Measurements from ENCODE around the gene PEDS1. TPM values are rescaled to one million over a fixed set of nuclear protein-coding genes. Genes with fewer than 3 reads are reported as not detected.
A peak's percentile ranks its signal among the peaks of the same experiment; 100 is the strongest.

The PEDS1 gene
- total and polyA plus RNA-seq, 2 of the 13 experiments (the other 11 are each of a cell fraction or from before 2014, with no cell fraction given): 30.5 to 93.9 TPM

GRCh38 chr20:50115041-50115512, 38.4 kb downstream of the PEDS1 start:
- Histone ChIP-seq H3K4me2 (ENCODE audit: low read depth, low read length) (peak overlapping the region; percentile 92), H3K9ac (ENCODE audit: insufficient read depth, low read depth, low read length) (peak overlapping the region; percentile 76), H3K4me3 (replicated peaks in 1 of 3; ENCODE audit: insufficient read depth in 1 of 3, low read depth in 2 of 3, low read length in 3 of 3) (peak overlapping the region; percentile 65 to 94 (median 78)), H3K27me3 (ENCODE audit: control insufficient read depth in 1 of 2, insufficient read depth in 2 of 2, low read length in 2 of 2) (no peaks in the 10 kb centered on the region; a peak in 1 of 5 replicates), H3K27ac (ENCODE audit: extremely low read length, insufficient read depth, low read length) (peak overlapping the region; percentile 37), H3K9me3 (ENCODE audit: low read length) (no peaks in the 10 kb centered on the region), H3K36me3 (replicated peaks in 1 of 2; ENCODE audit: control insufficient read depth in 1 of 2, insufficient read depth in 2 of 2, low read length in 2 of 2) (no peaks in the 10 kb centered on the region; a peak in 1 of 5 replicates), H4K20me1 (ENCODE audit: insufficient read depth, low read length) (peaks cover 25% of the 10 kb centered on the region), H2AFZ (ENCODE audit: low read length) (peak overlapping the region; percentile 94), H3K4me1 (ENCODE audit: insufficient read depth, low read length) (peaks cover 57% of the 10 kb centered on the region), H3K79me2 (ENCODE audit: insufficient read depth, low read length) (peaks cover 46% of the 10 kb centered on the region)
- POLR2A ChIA-PET: interaction anchor here (0.6 to 5.8 kb wide), 36 partner anchors 9 to 843 kb away, joined by 3 to 91 read pairs (median 4); partner anchors contain the start of genes CEBPB, DPM1, MOCS3 and PEDS1
- intact Hi-C loops (cut with micrococcal nuclease; ENCODE audit: unreplicated experiment): no loop called here
- CTCF ChIA-PET (ENCODE audit: low intra/inter-chr PET ratio, low total read pairs): no interaction called here
- no TSS peak for BruUV-seq (replicated peaks)
- FAIRE-seq: no peak
- no peak for DNase-seq (ENCODE audit: low spot score)
- in situ Hi-C loops (cut with HindIII; ENCODE audit: extremely low pct_ligation_motif_present, low pct_unique_long_range_greater_than_20kb): loop anchor here (10.0 kb wide), 1 partner anchor 470 kb away; no protein-coding TSS in a partner anchor
- 39% methylated on average over 6 of the region's 6 CpGs for whole genome bisulfite sequencing (ENCODE audit: low lambda C conversion rate)
- ATAC-seq: no peak; the same call in 2 of the 3 replicates
- TF ChIP-seq SALL2 (CRISPR knock-in tag; IDR thresholded peaks at IDR 0.05) (0 out of 2 replicates have a peak, but pooled peaks have one; percentile 37), POLR2AphosphoS2 (IDR thresholded peaks at IDR 0.05; ENCODE audit: low read depth, low read length) (no peak), MBD4 (IDR thresholded peaks at IDR 0.05; ENCODE audit: borderline replicate concordance, low read length) (no peak), ZEB1 (IDR thresholded peaks at IDR 0.05; ENCODE audit: insufficient replicate concordance, low read depth) (peak; percentile 60), TOE1 (CRISPR knock-in tag; IDR thresholded peaks at IDR 0.05) (no peak), TBP (CRISPR knock-in tag; IDR thresholded peaks at IDR 0.05) (0 out of 2 replicates have a peak, but pooled peaks have one; percentile 20), NFKBIZ (CRISPR knock-in tag; IDR thresholded peaks at IDR 0.05) (no peak), GLI4 (CRISPR knock-in tag; IDR thresholded peaks at IDR 0.05; ENCODE audit: borderline replicate concordance) (peak; percentile 61; the same call in 1 of the 2 replicates), ZNF235 (CRISPR knock-in tag; IDR thresholded peaks at IDR 0.05; ENCODE audit: borderline replicate concordance) (no peak), ATF2 (CRISPR knock-in tag; IDR thresholded peaks at IDR 0.05) (no peak), SP4 (CRISPR knock-in tag; IDR thresholded peaks at IDR 0.05) (no peak), ATF3 (CRISPR knock-in tag; IDR thresholded peaks at IDR 0.05) (no peak), NFAT5 (CRISPR knock-in tag; IDR thresholded peaks at IDR 0.05) (no peak), ZSCAN20 (CRISPR knock-in tag; IDR thresholded peaks at IDR 0.05; ENCODE audit: borderline replicate concordance) (no peak), ZSCAN30 (CRISPR knock-in tag; IDR thresholded peaks at IDR 0.05) (no peak), ZNF737 (CRISPR knock-in tag; IDR thresholded peaks at IDR 0.05; ENCODE audit: borderline replicate concordance) (no peak), ZNF331 (CRISPR knock-in tag; IDR thresholded peaks at IDR 0.05) (no peak), NR3C1 (CRISPR knock-in tag; IDR thresholded peaks at IDR 0.05) (no peak), GZF1 (CRISPR knock-in tag; IDR thresholded peaks at IDR 0.05) (no peak)

Data from HepG2 (cell line).